ENCODE results near the gene PHF3.
"Not testable (repeated sequence)": the region's sequence is repeated elsewhere in the genome, so short reads cannot be mapped to it uniquely, and the experiment has no call there.

Gene PHF3

GRCh38 chr6:63740709-63741108, 105.1 kb downstream of the PHF3 start:
- H3K4me1 ChIP-seq, result no peaks in the 10 kb centered on the region
- no peak for DNase-seq (ENCODE audit: low spot score in 2 of 2)
- no peaks in the 10 kb centered on the region for H3K27me3 ChIP-seq (ENCODE audit: low read depth)
- H3K4me3 ChIP-seq, result no peak overlapping the region
- in situ Hi-C loops (cut with MboI; ENCODE audit: low sequenced_read_pairs), result no loop called here
- no peaks in the 10 kb centered on the region; the same call in 1 of the 2 replicates for H3K9me3 ChIP-seq
- H3K36me3 ChIP-seq (replicated peaks), result no peaks in the 10 kb centered on the region

DNA sequence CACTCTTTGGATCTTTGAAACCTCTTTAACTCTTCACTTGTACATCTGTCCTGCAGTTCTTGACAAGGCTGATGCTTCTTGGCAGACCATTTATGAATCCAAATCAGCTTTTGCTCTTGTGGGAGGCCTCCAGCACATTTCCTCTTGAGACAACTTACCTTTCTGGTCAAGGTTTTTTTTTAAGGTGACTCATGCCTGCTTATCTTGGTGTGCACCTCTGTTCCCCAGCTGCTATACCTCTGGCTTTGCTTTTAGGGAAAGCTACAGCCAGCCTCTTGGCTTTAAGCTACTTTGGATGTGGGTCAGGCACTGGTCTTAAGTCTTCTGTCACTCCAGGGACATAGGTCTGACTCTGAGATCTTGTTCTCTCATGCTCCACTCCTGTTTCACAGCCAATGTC, 106.5 kb downstream of the PHF3 start:
- no peaks in the 10 kb centered on the region for H3K4me1 ChIP-seq
- no peaks in the 10 kb centered on the region; the same call in 1 of the 2 replicates for H3K9me3 ChIP-seq
- DNase-seq (ENCODE audit: low spot score in 2 of 2), result no peak
- H3K4me3 ChIP-seq, result no peak overlapping the region
- H3K27me3 ChIP-seq (ENCODE audit: low read depth), result no peaks in the 10 kb centered on the region
- in situ Hi-C loops (cut with MboI; ENCODE audit: low sequenced_read_pairs), result no loop called here
- H3K36me3 ChIP-seq (replicated peaks), result no peaks in the 10 kb centered on the region

GRCh38 chr6:63743691-63744090, 108.1 kb downstream of the PHF3 start:
- no peak overlapping the region for H3K4me3 ChIP-seq
- no peaks in the 10 kb centered on the region for H3K9me3 ChIP-seq
- no peak for DNase-seq (ENCODE audit: low spot score in 2 of 2)
- H3K36me3 ChIP-seq (replicated peaks), result no peaks in the 10 kb centered on the region
- H3K4me1 ChIP-seq, result no peaks in the 10 kb centered on the region
- H3K27me3 ChIP-seq (ENCODE audit: low read depth), result no peaks in the 10 kb centered on the region
- in situ Hi-C loops (cut with MboI; ENCODE audit: low sequenced_read_pairs), result no loop called here

- no peaks in the 10 kb centered on the region for H3K27me3 ChIP-seq (ENCODE audit: low read depth)
- H3K9me3 ChIP-seq, result no peaks in the 10 kb centered on the region
- H3K4me1 ChIP-seq, result no peaks in the 10 kb centered on the region
- in situ Hi-C loops (cut with MboI; ENCODE audit: low sequenced_read_pairs), result no loop called here
- H3K4me3 ChIP-seq, result no peak overlapping the region
- no peak for DNase-seq (ENCODE audit: low spot score in 2 of 2)
- H3K36me3 ChIP-seq (replicated peaks), result no peaks in the 10 kb centered on the region
Observed at GRCh38 chr6:63744810-63745209, 109.2 kb downstream of the PHF3 start.

GRCh38 chr6:63745784-63746183, 110.2 kb downstream of the PHF3 start:
- no peak overlapping the region for H3K4me3 ChIP-seq

DNA sequence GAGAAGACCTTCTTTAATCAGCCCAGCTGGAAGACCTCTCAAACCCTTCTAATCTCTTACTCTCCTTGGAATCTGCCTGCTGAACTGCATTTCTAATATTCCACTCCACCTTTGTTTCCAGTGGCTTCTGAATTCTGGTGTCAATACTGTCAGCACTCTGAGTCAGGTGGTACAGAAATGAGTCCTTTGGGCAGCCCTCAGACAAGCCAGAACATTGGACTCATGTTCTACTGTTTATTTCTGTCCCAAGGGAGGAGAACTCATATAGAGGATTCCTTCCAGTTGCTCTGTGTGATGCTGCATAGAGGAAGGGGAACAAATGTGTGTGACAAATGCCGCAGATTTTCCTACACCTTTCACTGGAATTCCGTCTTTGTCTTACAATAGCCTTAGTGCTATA, 114.8 kb downstream of the PHF3 start:
- Histone ChIP-seq H3K4me3 (no peak overlapping the region), H3K9me3 (no peaks in the 10 kb centered on the region), H3K36me3 (replicated peaks) (no peaks in the 10 kb centered on the region), H3K27me3 (ENCODE audit: low read depth) (no peaks in the 10 kb centered on the region), H3K4me1 (no peaks in the 10 kb centered on the region)
- no peak for DNase-seq (ENCODE audit: low spot score in 2 of 2)
- in situ Hi-C loops (cut with MboI; ENCODE audit: low sequenced_read_pairs), result no loop called here

More at GRCh38 chr6:63745784-63746183, 110.2 kb downstream of the PHF3 start:
- no peaks in the 10 kb centered on the region for H3K27me3 ChIP-seq (ENCODE audit: low read depth)
- H3K9me3 ChIP-seq, result no peaks in the 10 kb centered on the region
- in situ Hi-C loops (cut with MboI; ENCODE audit: low sequenced_read_pairs), result no loop called here
- no peak for DNase-seq (ENCODE audit: low spot score in 2 of 2)
- no peaks in the 10 kb centered on the region for H3K36me3 ChIP-seq (replicated peaks)
- no peaks in the 10 kb centered on the region for H3K4me1 ChIP-seq

GRCh38 chr6:63757275-63757674, 121.7 kb downstream of the PHF3 start:
- H3K4me1 ChIP-seq; H3K4me3 ChIP-seq; DNase-seq (ENCODE audit: low spot score in 2 of 2); in situ Hi-C loops (cut with MboI; ENCODE audit: low sequenced_read_pairs); H3K27me3 ChIP-seq (ENCODE audit: low read depth); H3K36me3 ChIP-seq (replicated peaks); H3K9me3 ChIP-seq: not testable (repeated sequence)

DNA sequence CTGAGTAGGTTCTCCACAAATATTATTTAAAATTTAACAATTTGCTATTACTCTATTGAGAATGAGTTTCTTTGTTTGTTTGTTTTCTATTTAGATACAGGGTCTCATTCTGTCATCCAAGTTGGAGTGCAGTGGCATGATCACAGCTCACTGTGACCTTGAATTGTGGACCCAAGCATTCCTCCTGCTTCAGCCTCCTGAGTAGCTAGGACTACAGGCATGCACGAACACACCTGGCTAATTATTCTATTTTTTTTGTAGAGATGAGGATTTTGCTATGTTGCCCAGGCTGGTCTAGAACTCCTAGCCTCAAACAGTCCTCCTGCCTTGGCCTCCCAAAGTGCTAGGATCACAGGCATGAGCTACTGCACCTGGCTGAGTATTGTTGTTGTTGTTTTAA, 122.2 kb downstream of the PHF3 start:
- in situ Hi-C loops (cut with MboI; ENCODE audit: low sequenced_read_pairs), result no loop called here
- DNase-seq (ENCODE audit: low spot score in 2 of 2), result no peak
- no peak overlapping the region for H3K4me3 ChIP-seq
- H3K27me3 ChIP-seq (ENCODE audit: low read depth), result no peaks in the 10 kb centered on the region
- H3K4me1 ChIP-seq, result no peaks in the 10 kb centered on the region
- H3K9me3 ChIP-seq, result peaks cover 5% of the 10 kb centered on the region; the same call in 1 of the 2 replicates
- no peaks in the 10 kb centered on the region for H3K36me3 ChIP-seq (replicated peaks)

- in situ Hi-C loops (cut with MboI; ENCODE audit: low sequenced_read_pairs), result no loop called here
- Histone ChIP-seq H3K36me3 (replicated peaks) (no peaks in the 10 kb centered on the region), H3K4me1 (no peaks in the 10 kb centered on the region), H3K27me3 (ENCODE audit: low read depth) (no peaks in the 10 kb centered on the region), H3K9me3 (peaks cover 5% of the 10 kb centered on the region; the same call in 1 of the 2 replicates), H3K4me3 (no peak overlapping the region)
- DNase-seq (ENCODE audit: low spot score in 2 of 2), result no peak
Observed at GRCh38 chr6:63759605-63760105, 124.1 kb downstream of the PHF3 start.

- no peak for DNase-seq (ENCODE audit: low spot score in 2 of 2)
- H3K27me3 ChIP-seq (ENCODE audit: low read depth), result no peaks in the 10 kb centered on the region
- H3K4me3 ChIP-seq, result no peak overlapping the region
- in situ Hi-C loops (cut with MboI; ENCODE audit: low sequenced_read_pairs), result no loop called here
- H3K9me3 ChIP-seq, result peaks cover 5% of the 10 kb centered on the region; the same call in 1 of the 2 replicates
- no peaks in the 10 kb centered on the region for H3K36me3 ChIP-seq (replicated peaks)
- no peaks in the 10 kb centered on the region for H3K4me1 ChIP-seq
Observed at GRCh38 chr6:63760199-63760598, 124.6 kb downstream of the PHF3 start.

DNA sequence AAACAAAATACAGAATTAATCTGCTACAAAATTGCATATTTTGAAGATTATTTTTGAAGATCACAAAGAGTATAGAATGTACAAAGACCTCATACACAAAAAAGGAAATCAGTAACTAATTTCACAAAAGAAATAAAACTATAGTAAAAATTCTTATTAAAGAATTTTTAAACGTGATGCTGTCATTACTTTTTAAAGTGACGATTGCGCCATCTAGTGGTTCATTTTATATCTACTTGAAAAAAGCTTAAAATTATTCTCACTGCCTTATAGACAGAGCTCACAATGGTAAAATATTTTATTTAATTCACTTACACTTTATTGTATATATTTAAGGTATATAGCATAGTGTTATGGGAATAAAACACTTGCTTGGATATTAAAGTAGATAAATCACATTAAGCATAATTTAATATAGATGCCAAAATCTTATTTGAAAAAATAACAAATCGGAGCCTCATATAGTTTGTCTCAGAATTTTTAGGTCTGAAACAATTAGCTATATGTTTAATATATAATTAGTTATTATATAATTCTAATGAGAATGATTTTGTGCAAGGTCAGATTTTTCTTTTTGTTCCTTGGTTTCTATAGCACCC, 128.8 kb downstream of the PHF3 start:
- DNase-seq (ENCODE audit: low spot score in 2 of 2), result peak in 1 of 2 experiments; percentile 43
- H3K4me1 ChIP-seq, result no peaks in the 10 kb centered on the region
- no peaks in the 10 kb centered on the region for H3K9me3 ChIP-seq
- in situ Hi-C loops (cut with MboI; ENCODE audit: low sequenced_read_pairs), result no loop called here
- H3K36me3 ChIP-seq (replicated peaks), result no peaks in the 10 kb centered on the region
- no peaks in the 10 kb centered on the region for H3K27me3 ChIP-seq (ENCODE audit: low read depth)
- no peak overlapping the region for H3K4me3 ChIP-seq

Data from HAP-1 (cell line).